Subcutaneous adipose tissue (tissue), 4 donors: ENCODE data around the gene ALDH3B1. TPM values are rescaled to one million over a fixed set of nuclear protein-coding genes. Genes with fewer than 3 reads are reported as not detected.

Source experiments
- total RNA-seq, 4 donors: library from RNA; depleted of rRNA; stranded (reverse); fragments of >200 nt; gene quantifications; one replicate each; pipeline ENCODE4 v1.1.0, GENCODE V29; 2016
- TF ChIP-seq, protein P1 (sequence below): fragments of 450-650 bp; IDR thresholded peaks from one replicate; pipeline ENCODE4 v1.5.1; 2016; ENCODE audit warnings: low read depth, mild to moderate bottlenecking, control low read depth, antibody characterized with exemption, moderate library complexity

Gene ALDH3B1
- total RNA-seq, 4 donors from 2014 or later, result 11.7 to 43.5 (median 22.3) TPM

DNA sequence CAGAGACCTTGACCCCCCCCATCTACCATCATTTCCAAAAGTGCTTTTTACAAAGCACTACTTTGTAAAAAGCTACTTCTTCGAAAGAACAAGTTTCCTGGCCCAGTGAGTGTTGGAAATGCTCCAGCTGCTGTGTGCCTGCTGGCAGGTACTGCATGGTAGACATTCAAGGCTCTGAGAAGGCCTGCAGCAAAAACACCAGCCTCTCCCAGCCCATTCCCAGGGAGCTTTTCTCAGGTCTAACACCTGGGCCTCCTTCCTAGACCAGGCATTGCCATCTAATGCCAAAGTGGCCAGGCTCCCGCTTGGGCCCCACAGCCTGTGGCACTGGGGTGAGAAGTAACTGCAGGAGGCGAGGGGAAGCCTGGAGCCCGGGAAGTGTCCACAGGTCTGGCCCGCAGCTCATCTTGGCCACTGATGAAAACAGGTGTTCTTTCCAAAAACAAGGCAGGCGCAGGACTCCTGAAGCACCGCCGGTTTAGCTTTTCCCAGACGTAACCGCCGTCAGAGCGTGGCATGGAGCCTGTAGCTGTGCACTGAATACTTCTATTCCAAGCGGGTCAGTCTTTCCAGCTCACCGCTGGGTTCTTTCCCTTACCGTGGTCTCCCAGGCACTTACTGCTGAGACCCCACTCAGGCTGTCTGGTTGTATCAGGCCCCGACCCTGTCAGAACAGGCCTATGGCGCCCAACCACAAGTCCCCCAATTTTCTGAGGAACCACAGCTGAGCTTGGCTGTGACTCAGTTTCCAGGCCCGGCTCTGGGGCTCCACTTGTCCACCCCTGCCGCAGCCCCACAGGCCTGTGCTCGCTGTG lies 27.5 kb downstream of the ALDH3B1 start:
- TF ChIP-seq, protein P1, sequence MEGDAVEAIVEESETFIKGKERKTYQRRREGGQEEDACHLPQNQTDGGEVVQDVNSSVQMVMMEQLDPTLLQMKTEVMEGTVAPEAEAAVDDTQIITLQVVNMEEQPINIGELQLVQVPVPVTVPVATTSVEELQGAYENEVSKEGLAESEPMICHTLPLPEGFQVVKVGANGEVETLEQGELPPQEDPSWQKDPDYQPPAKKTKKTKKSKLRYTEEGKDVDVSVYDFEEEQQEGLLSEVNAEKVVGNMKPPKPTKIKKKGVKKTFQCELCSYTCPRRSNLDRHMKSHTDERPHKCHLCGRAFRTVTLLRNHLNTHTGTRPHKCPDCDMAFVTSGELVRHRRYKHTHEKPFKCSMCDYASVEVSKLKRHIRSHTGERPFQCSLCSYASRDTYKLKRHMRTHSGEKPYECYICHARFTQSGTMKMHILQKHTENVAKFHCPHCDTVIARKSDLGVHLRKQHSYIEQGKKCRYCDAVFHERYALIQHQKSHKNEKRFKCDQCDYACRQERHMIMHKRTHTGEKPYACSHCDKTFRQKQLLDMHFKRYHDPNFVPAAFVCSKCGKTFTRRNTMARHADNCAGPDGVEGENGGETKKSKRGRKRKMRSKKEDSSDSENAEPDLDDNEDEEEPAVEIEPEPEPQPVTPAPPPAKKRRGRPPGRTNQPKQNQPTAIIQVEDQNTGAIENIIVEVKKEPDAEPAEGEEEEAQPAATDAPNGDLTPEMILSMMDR, result no peak

DNA sequence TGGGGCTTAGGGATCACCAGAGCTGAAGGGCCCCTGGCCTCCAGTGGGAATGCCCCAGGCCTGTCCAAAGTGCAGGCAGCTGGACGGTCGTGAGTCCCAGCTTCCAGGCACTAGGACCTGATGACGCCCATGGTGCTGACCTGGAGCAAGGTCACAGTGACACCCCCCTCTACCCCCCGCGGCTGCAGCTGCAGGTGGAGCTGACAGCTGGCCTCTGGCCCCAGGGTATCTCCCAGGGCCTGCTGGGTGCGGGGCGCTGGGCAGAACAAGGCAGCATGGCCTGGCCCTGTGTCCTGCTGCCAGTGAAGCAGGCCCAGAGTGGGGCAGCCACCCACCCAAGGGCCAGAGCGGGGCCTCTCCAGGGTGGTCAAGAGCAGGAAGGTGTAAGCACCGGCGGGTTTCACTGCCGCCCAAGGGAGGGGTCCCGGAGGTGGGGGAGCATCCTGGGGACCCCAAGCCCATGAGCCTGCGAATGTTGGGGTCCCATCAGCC lies 28.1 kb downstream of the ALDH3B1 start:
- TF ChIP-seq, protein P1, result no peak

DNA sequence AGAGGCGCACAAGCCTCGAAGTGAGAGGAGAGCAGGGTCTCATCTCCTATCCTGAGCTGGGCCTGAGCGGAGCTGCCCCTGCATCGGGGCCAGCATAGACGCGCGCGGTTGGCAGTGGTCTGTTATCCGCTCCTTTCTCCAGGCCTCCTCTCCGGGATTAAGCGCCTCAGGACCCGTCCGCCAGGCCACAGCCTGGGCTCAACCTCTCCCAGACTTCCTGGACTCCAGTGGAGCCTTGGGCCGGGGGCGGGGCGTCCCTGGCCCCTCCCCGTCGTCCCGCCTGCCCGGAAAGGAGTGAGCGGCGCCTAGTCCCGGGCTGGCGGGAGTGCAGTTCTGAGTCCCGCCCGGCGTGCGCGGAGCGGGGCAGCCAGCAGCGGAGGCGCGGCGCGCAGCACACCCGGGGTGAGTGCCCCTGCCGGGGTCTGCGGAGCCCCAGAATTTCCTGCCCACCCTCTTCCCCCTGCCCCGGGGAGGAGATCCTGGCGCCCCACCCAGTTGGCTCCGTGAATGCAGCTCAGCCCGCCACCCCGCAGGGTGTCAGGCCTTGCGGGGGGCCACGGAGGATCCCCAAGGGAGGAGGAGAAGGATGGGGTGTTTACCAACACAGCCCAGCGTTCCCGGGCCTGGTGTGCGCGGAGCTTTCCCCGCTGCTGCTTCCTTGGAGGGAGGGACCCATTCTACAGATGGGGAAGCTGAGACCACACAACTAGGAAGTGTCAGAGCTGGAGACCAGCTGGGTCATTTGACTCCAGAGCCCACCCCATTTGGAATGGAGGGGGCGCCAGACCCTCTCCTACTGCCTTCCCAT lies 28.8 kb downstream of the ALDH3B1 start, which contains the start of gene TCIRG1:
TSS of gene TCIRG1 (plus strand) at position 308 of the 808 bp plus-strand sequence. CDS start 2,247 bp downstream, outside the sequence.
- TF ChIP-seq, protein P1, result no peak

DNA sequence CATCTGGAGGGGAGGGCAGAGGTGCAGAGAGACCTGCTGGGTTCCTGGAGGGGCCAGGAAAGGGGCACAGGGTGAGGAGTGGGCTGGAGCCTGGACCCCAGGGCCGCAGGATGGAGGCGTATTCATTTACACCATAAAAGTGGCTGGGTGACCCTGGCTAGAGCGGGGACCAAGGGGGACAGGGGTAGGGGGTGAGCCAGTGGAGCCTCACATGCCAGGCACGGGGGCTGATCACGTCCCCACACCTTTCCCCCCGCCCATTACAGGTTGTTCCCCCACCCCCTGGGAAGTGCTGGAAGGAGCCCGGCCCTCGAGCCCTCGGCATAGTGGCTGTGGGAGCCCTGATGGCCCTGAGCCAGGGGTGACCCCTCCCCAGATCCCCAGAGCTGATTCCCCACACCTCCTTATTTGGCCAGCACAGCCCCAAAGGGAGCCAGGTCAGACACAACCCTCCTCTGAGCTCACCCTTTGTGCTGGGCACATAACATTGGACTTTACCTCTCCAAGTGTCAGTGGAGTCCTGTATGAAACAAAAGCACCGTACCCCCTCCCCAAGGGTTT lies 29.5 kb downstream of the ALDH3B1 start:
- TF ChIP-seq, protein P1, result no peak

DNA sequence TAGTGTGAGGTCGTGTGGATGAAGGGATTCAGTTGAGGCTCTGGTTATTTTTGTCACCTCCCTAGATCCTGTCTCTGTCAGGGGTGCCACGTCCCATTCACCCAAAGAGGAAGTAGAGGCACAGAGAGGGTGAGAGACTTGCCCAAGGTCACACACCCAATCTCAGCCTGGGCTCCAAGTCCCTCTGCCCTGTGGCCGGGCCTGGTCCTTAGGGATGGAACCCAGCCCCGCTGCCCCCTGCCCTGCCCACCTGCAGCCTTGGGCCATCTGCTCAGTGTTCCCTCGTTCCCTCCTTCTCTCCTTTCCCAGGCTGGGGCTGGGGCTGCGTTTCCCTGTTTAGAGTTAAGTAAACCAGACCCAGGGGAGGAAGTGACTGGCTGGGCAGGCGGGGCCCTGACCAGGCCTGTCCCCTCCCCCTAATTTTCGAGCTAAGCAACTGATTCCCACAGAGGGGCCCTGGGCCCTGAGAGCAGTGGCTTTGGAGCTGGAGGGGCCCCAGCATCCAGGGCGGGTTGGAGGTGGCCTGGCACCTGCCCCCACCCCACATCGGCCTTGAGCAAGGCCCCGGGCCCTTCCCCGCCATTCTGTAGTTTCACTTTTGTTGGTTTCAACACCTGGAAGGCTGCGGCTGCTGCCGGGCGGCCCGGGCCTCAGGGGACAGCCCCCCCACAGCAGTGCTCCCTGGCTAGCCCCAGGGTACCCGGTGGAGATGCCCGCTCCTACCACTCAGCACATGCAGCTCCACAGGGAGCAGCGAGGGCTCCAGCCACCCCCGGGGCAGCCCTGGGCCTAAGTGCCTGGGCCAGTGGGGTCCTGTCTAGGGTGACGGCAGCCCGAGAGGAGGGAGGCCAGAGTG lies 30.2 kb downstream of the ALDH3B1 start:
- TF ChIP-seq, protein P1, result no peak

DNA sequence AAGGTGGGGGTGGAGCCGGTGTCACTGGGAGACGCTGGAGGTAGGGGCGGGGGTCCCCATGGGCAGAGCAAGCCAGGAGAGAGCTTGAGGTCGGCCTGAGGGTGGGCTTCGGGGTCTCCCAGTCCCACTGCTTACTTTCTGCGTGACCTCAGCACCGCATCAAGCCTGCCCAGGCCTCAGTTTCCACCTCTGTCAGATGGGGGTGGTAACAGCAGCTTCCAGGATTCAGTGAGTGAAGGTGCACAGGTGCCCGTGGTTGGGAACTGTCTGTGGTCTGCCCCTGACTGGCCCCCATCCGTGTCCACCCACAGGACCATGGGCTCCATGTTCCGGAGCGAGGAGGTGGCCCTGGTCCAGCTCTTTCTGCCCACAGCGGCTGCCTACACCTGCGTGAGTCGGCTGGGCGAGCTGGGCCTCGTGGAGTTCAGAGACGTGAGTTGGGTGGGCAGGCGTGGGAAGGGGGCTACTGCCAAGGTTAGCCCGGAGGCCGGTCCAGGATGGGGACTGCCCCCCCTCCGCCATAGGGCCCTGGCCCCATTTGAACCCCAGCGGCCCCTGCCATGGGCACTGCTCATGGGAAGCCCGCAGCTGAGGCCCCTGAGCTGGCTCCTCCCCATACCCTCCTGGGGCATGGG lies 30.9 kb downstream of the ALDH3B1 start:
- TF ChIP-seq, protein P1, result no peak
